WTC11 (cell line): ENCODE measurements around the gene MBNL1. TPM values are rescaled to one million over a fixed set of nuclear protein-coding genes. Genes with fewer than 3 reads are reported as not detected.

Source experiments
- ATAC-seq: fragments of 200-7000 bp; cut with Tn5 transposase; 2 replicates; pipeline ENCODE4 v1.10.0; 2021; ENCODE audit warnings: mild to moderate bottlenecking, moderate library complexity
- CTCF ChIA-PET: fragments of 300-600 bp; sonication (Branson Sonifier 250); formaldehyde crosslinking; loops from one replicate; lab custom pipeline; 2021; ENCODE audit warnings: antibody characterized with exemption; lab: Charles Lee
- POLR2A ChIA-PET: fragments of 350-600 bp; sonication (Branson Sonifier 250); formaldehyde crosslinking; loops from one replicate; lab custom pipeline; 2021; ENCODE audit warnings: antibody characterized with exemption; lab: Charles Lee
- DNase-seq: peaks from one replicate; pipeline ENCODE4 v3.0.0; 2021; ENCODE audit warnings: low spot score
- H3K27ac Mint-ChIP-seq: 2 replicates; pipeline ENCODE4 v1.8.0; 2021; ENCODE audit warnings: mixed read lengths
- H3K27me3 Mint-ChIP-seq: 2 replicates; pipeline ENCODE4 v1.8.0; 2021; ENCODE audit warnings: low read depth, mild to moderate bottlenecking, moderate library complexity, mixed read lengths
- H3K36me3 Mint-ChIP-seq: 2 replicates; pipeline ENCODE4 v1.8.0; 2021; ENCODE audit warnings: mixed read lengths
- H3K4me1 Mint-ChIP-seq: 2 replicates; pipeline ENCODE4 v1.8.0; 2022; ENCODE audit warnings: mixed read lengths
- H3K4me3 Mint-ChIP-seq: 2 replicates; pipeline ENCODE4 v1.8.0; 2021; ENCODE audit warnings: mild to moderate bottlenecking, moderate library complexity, mixed read lengths
- H3K9me3 Mint-ChIP-seq: 2 replicates; pipeline ENCODE4 v1.8.0; 2021; ENCODE audit warnings: mixed read lengths
- AR ChIP-seq: fragments of 250-450 bp; sonication (Bioruptor Pico); IDR thresholded peaks from 2 replicates; pipeline ENCODE4 v1.9.0; 2021; ENCODE audit warnings: mild to moderate bottlenecking
- ATF6 ChIP-seq: sonication (generic); formaldehyde crosslinking; IDR thresholded peaks from 2 replicates; pipeline ENCODE4 v1.8.1; 2023; ENCODE audit warnings: mild to moderate bottlenecking, missing genetic modification reagents
- CDX4 ChIP-seq: fragments of 250-450 bp; sonication (Bioruptor Pico); IDR thresholded peaks from 2 replicates; pipeline ENCODE4 v1.9.0; 2021; ENCODE audit warnings: moderate library complexity, mild to moderate bottlenecking, inconsistent platforms, borderline replicate concordance
- E2F4 ChIP-seq: sonication (generic); formaldehyde crosslinking; IDR thresholded peaks from 2 replicates; pipeline ENCODE4 v1.8.1; 2022; ENCODE audit warnings: low read depth, mild to moderate bottlenecking, moderate library complexity, missing genetic modification reagents, borderline replicate concordance
- EMX1 ChIP-seq: fragments of 250-450 bp; sonication (Bioruptor Pico); IDR thresholded peaks from 2 replicates; pipeline ENCODE4 v1.8.0; 2021; ENCODE audit warnings: mild to moderate bottlenecking
- ESRRA ChIP-seq: sonication (generic); formaldehyde crosslinking; IDR thresholded peaks from 2 replicates; pipeline ENCODE4 v1.8.1; 2022; ENCODE audit warnings: mild to moderate bottlenecking, missing genetic modification reagents, borderline replicate concordance
- FOXK1 ChIP-seq: sonication (generic); formaldehyde crosslinking; IDR thresholded peaks from 2 replicates; pipeline ENCODE4 v1.8.0; 2022; ENCODE audit warnings: mild to moderate bottlenecking, moderate library complexity, missing genetic modification reagents
- GRHL2 ChIP-seq: fragments of 250-450 bp; sonication (Bioruptor Pico); IDR thresholded peaks from 2 replicates; pipeline ENCODE4 v1.8.0; 2022; ENCODE audit warnings: mild to moderate bottlenecking, moderate library complexity; ENCODE audit not compliant: insufficient replicate concordance, severe bottlenecking
- GTF2I ChIP-seq: fragments of 250-450 bp; sonication (Bioruptor Pico); conservative IDR thresholded peaks from 2 replicates; pipeline ENCODE4 v1.4.0; 2021; ENCODE audit warnings: mild to moderate bottlenecking
- KAT7 ChIP-seq: sonication (generic); formaldehyde crosslinking; IDR thresholded peaks from 2 replicates; pipeline ENCODE4 v1.8.1; 2023; ENCODE audit warnings: missing genetic modification reagents, mild to moderate bottlenecking, borderline replicate concordance
- MLX ChIP-seq: sonication (generic); formaldehyde crosslinking; IDR thresholded peaks from 2 replicates; pipeline ENCODE4 v1.8.1; 2023; ENCODE audit warnings: mild to moderate bottlenecking, missing genetic modification reagents, moderate library complexity
- MXD4 ChIP-seq: fragments of 250-450 bp; sonication (Bioruptor Pico); IDR thresholded peaks from 2 replicates; pipeline ENCODE4 v1.8.0; 2021; ENCODE audit warnings: mild to moderate bottlenecking, moderate library complexity, borderline replicate concordance
- MYBL2 ChIP-seq: sonication (generic); formaldehyde crosslinking; IDR thresholded peaks from 2 replicates; pipeline ENCODE4 v1.8.1; 2023; ENCODE audit warnings: mild to moderate bottlenecking, moderate library complexity, missing genetic modification reagents
- NFATC4 ChIP-seq: fragments of 250-450 bp; sonication (Bioruptor Pico); IDR thresholded peaks from 2 replicates; pipeline ENCODE4 v1.9.0; 2021; ENCODE audit warnings: mild to moderate bottlenecking
- NR2C2 ChIP-seq: sonication (generic); formaldehyde crosslinking; IDR thresholded peaks from 2 replicates; pipeline ENCODE4 v1.8.0; 2022; ENCODE audit warnings: mild to moderate bottlenecking, missing genetic modification reagents
- NR3C1 ChIP-seq: sonication (generic); formaldehyde crosslinking; conservative IDR thresholded peaks from 2 replicates; pipeline ENCODE4 v1.8.1; 2023; ENCODE audit warnings: low read depth, mild to moderate bottlenecking, missing genetic modification reagents
- PRDM15 ChIP-seq: sonication (generic); formaldehyde crosslinking; IDR thresholded peaks from 2 replicates; pipeline ENCODE4 v1.8.0; 2022; ENCODE audit warnings: missing genetic modification reagents
- SOX15 ChIP-seq: fragments of 250-450 bp; sonication (Bioruptor Pico); IDR thresholded peaks from 2 replicates; pipeline ENCODE4 v1.9.0; 2021; ENCODE audit warnings: mild to moderate bottlenecking
- TEAD1 ChIP-seq: sonication (generic); formaldehyde crosslinking; IDR thresholded peaks from 2 replicates; pipeline ENCODE4 v1.8.0; 2022; ENCODE audit warnings: mild to moderate bottlenecking, missing genetic modification reagents
- USF2 ChIP-seq: sonication (generic); formaldehyde crosslinking; IDR thresholded peaks from 2 replicates; pipeline ENCODE4 v1.8.1; 2023; ENCODE audit warnings: mild to moderate bottlenecking, missing genetic modification reagents, moderate library complexity
- ZNF396 ChIP-seq: fragments of 250-450 bp; sonication (Bioruptor Pico); IDR thresholded peaks from 2 replicates; pipeline ENCODE4 v1.8.0; 2021; ENCODE audit warnings: mild to moderate bottlenecking, moderate library complexity, borderline replicate concordance
- total RNA-seq: library from RNA; stranded (reverse); gene quantifications from 3 replicates; pipeline ENCODE4 v1.2.3, GENCODE V29; 2021

The MBNL1 gene
- total RNA-seq, 1 experiment from 2014 or later = 20.4 TPM

GRCh38 chr3:152313430-152313829, 44.7 kb downstream of the MBNL1 start (continued):
- no peak for TF ChIP-seq MLX (CRISPR knock-in tag)
- TF ChIP-seq ZNF396 (CRISPR knock-in tag) = no peak
- TF ChIP-seq CDX4 = no peak
- TF ChIP-seq E2F4 (CRISPR knock-in tag) = no peak
- TF ChIP-seq, all 79 proteins: peak for 0

GRCh38 chr3:152313914-152314313, 45.2 kb downstream of the MBNL1 start:
- no peaks in the 10 kb centered on the region; the same call in 1 of the 2 replicates for H3K36me3 Mint-ChIP-seq
- H3K27me3 Mint-ChIP-seq = no peaks in the 10 kb centered on the region
- DNase-seq (no peak), ATAC-seq (no peak)
- H3K27ac Mint-ChIP-seq = no peak overlapping the region
- no peaks in the 10 kb centered on the region for H3K9me3 Mint-ChIP-seq
- TF ChIP-seq EMX1 = no peak
- H3K4me1 Mint-ChIP-seq = peaks cover 25% of the 10 kb centered on the region
- ChIA-PET POLR2A (no interaction called here), CTCF (interaction anchor here (1.1 kb wide), 1 partner anchor 130 kb away, joined by 3 read pairs; no protein-coding TSS in a partner anchor)
- no peak overlapping the region for H3K4me3 Mint-ChIP-seq

GRCh38 chr3:152314677-152315353, 46.1 kb downstream of the MBNL1 start:
- Mint-ChIP-seq H3K4me1 (peaks cover 23% of the 10 kb centered on the region), H3K27ac (no peak overlapping the region), H3K4me3 (no peak overlapping the region), H3K27me3 (no peaks in the 10 kb centered on the region), H3K36me3 (no peaks in the 10 kb centered on the region; the same call in 1 of the 2 replicates), H3K9me3 (no peaks in the 10 kb centered on the region)
- ChIA-PET POLR2A (interaction anchor here (0.5 kb wide), 1 partner anchor 232 kb away, joined by 4 read pairs; no protein-coding TSS in a partner anchor), CTCF (interaction anchor here (1.1 kb wide), 1 partner anchor 131 kb away, joined by 3 read pairs; no protein-coding TSS in a partner anchor)
- ATAC-seq (no peak), DNase-seq (no peak)
- TF ChIP-seq SOX15 (CRISPR knock-in tag) = no peak
- TF ChIP-seq MYBL2 (CRISPR knock-in tag) = no peak
- TF ChIP-seq MXD4 = no peak
- no peak for TF ChIP-seq USF2 (CRISPR knock-in tag)
- TF ChIP-seq AR = no peak
- TF ChIP-seq KAT7 = no peak
- TF ChIP-seq NR2C2 (CRISPR knock-in tag) = no peak
- no peak for TF ChIP-seq PRDM15 (CRISPR knock-in tag)
- TF ChIP-seq TEAD1 (CRISPR knock-in tag) = no peak
- TF ChIP-seq ESRRA (CRISPR knock-in tag) = no peak
- TF ChIP-seq NR3C1 (CRISPR knock-in tag) = no peak
- TF ChIP-seq FOXK1 = no peak
- no peak for TF ChIP-seq NFATC4 (CRISPR knock-in tag)
- no peak for TF ChIP-seq GTF2I (CRISPR knock-in tag)
- TF ChIP-seq ATF6 (CRISPR knock-in tag) = no peak
- TF ChIP-seq EMX1 = no peak
- no peak for TF ChIP-seq GRHL2
